Stimulated activated naive CD8-positive, alpha-beta T cell treated with anti-CD3 and anti-CD28 coated beads, Interleukin-15, Interleukin-2, amounts not matched to agents 100 ng/mL and 50 ng/mL, for 24 hours (primary cell): ENCODE data around the gene TIMM23.

Experiments used
- H3K27ac Mint-ChIP-seq: one replicate; pipeline ENCODE4 v1.8.0; 2021; ENCODE audit warnings: mild to moderate bottlenecking, mixed read lengths
- H3K27me3 Mint-ChIP-seq: one replicate; pipeline ENCODE4 v1.8.0; 2021; ENCODE audit warnings: mixed read lengths
- H3K36me3 Mint-ChIP-seq: one replicate; pipeline ENCODE4 v1.8.0; 2021; ENCODE audit warnings: low read depth, mixed read lengths
- H3K4me1 Mint-ChIP-seq: one replicate; pipeline ENCODE4 v1.8.0; 2021; ENCODE audit warnings: low read depth, mixed read lengths
- H3K4me3 Mint-ChIP-seq: one replicate; pipeline ENCODE4 v1.8.0; 2021; ENCODE audit warnings: mild to moderate bottlenecking, mixed read lengths
- H3K9me3 Mint-ChIP-seq: one replicate; pipeline ENCODE4 v1.8.0; 2021; ENCODE audit warnings: mixed read lengths

TIMM23 gene

DNA sequence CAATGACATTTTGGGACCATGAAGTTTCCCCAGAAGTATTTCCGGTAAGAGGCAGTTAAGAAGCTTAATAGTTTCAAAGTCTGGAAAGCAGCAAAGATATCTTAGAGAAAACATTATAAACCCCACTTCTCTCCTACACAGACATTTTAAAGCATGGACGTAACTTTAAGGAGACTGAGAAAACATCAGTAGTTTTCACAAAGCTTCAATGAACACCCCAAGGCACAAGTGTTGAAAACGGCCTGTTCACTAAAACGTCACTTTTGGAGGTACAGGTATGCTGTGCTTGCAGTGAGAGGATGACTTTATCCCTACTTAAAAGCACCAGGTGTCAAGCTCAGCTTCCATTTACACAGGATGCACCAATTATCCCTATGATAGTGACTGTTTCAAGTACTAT, 33.1 kb downstream of the TIMM23 start:
- Mint-ChIP-seq H3K4me3 (no peak overlapping the region), H3K4me1 (no peaks in the 10 kb centered on the region), H3K27ac (no peak overlapping the region), H3K36me3 (peaks cover 79% of the 10 kb centered on the region), H3K9me3 (no peaks in the 10 kb centered on the region), H3K27me3 (no peaks in the 10 kb centered on the region)

- Mint-ChIP-seq H3K27me3 (no peaks in the 10 kb centered on the region), H3K27ac (peak overlapping the region; percentile 37), H3K9me3 (no peaks in the 10 kb centered on the region), H3K4me3 (no peak overlapping the region), H3K4me1 (no peaks in the 10 kb centered on the region), H3K36me3 (peaks cover 80% of the 10 kb centered on the region)
Measured at GRCh38 chr10:46006219-46006618, 33.9 kb downstream of the TIMM23 start.

GRCh38 chr10:46012746-46013145, 40.5 kb downstream of the TIMM23 start:
- Mint-ChIP-seq H3K9me3 (no peaks in the 10 kb centered on the region), H3K27me3 (no peaks in the 10 kb centered on the region), H3K4me3 (no peak overlapping the region), H3K27ac (peak overlapping the region; percentile 15), H3K36me3 (peaks cover 80% of the 10 kb centered on the region), H3K4me1 (peaks cover 10% of the 10 kb centered on the region)

DNA sequence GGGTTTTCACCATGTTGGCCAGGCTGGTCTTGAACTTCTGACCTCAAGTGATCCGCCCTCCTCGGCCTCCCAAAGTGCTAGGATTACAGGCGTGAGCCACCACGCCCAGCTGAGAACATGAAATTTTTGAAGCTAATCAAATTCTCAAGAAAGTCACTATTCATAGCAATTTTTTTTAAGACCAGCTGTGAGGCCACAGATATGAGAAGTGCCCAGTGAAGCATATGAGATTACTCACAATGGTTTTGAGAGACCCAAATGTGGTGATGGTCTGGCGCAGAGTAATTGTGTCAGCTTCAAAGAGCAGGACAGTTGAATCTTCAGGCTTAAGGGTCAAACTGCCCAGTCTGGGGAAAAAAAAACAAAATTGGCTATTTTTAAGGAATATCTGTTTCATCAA, 41.9 kb downstream of the TIMM23 start:
- Mint-ChIP-seq H3K27ac (no peak overlapping the region), H3K4me1 (peaks cover 25% of the 10 kb centered on the region), H3K36me3 (peaks cover 67% of the 10 kb centered on the region), H3K4me3 (no peak overlapping the region), H3K27me3 (no peaks in the 10 kb centered on the region), H3K9me3 (no peaks in the 10 kb centered on the region)

GRCh38 chr10:46014683-46015405, 42.6 kb downstream of the TIMM23 start:
- Mint-ChIP-seq H3K9me3 (no peaks in the 10 kb centered on the region), H3K27ac (peak overlapping the region; percentile 69), H3K36me3 (peaks cover 61% of the 10 kb centered on the region), H3K27me3 (no peaks in the 10 kb centered on the region), H3K4me3 (no peak overlapping the region), H3K4me1 (peaks cover 31% of the 10 kb centered on the region)

GRCh38 chr10:46016190-46016589, 43.9 kb downstream of the TIMM23 start:
- Mint-ChIP-seq H3K4me1 (peaks cover 45% of the 10 kb centered on the region), H3K27ac (no peak overlapping the region), H3K4me3 (no peak overlapping the region), H3K9me3 (no peaks in the 10 kb centered on the region), H3K27me3 (no peaks in the 10 kb centered on the region), H3K36me3 (peaks cover 51% of the 10 kb centered on the region)

GRCh38 chr10:46016811-46017210, 44.5 kb downstream of the TIMM23 start:
- H3K27ac Mint-ChIP-seq: peak overlapping the region; percentile 76
- H3K9me3 Mint-ChIP-seq: no peaks in the 10 kb centered on the region
- no peak overlapping the region for H3K4me3 Mint-ChIP-seq
- H3K36me3 Mint-ChIP-seq: peaks cover 46% of the 10 kb centered on the region
- peaks cover 50% of the 10 kb centered on the region for H3K4me1 Mint-ChIP-seq
- no peaks in the 10 kb centered on the region for H3K27me3 Mint-ChIP-seq

GRCh38 chr10:46017733-46018132, 45.4 kb downstream of the TIMM23 start:
- no peaks in the 10 kb centered on the region for H3K9me3 Mint-ChIP-seq
- H3K4me1 Mint-ChIP-seq: peaks cover 60% of the 10 kb centered on the region
- no peak overlapping the region for H3K4me3 Mint-ChIP-seq
- H3K36me3 Mint-ChIP-seq: peaks cover 43% of the 10 kb centered on the region
- H3K27ac Mint-ChIP-seq: peak overlapping the region; percentile 67
- no peaks in the 10 kb centered on the region for H3K27me3 Mint-ChIP-seq

DNA sequence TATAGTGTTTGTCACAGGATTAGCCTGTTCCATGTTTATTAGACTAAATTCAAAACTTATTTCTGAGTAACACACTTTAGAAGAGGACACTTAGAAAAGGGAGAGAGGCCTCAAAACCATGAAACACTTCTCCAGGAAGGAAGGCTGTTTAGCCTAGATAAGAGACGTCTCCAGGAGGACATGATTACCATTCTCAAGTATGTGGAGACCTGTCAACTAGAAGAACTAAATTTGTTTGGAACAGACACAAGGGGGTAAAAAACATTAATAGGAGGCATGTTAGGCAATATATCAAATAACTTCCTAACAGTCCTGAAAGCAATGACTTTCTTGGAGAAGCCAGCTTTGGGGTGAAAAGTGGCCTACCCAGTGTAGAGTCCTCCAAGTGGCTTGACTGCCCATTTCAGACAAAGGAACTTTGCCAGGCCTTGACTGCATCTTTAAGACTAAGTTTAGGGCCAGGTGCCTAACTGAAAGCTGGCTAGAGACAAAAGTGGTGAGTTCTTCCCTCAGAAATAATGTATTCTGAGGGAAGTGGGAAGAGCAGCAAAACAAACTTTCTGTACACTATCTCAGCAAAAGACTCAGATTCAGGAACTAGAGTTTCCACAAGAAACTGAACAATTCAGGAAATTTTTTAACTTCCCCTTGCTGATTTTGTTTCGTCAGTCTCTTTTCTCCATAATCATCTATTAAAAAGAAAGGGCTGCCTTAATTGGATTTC, 46.3 kb downstream of the TIMM23 start:
- H3K4me1 Mint-ChIP-seq: peaks cover 66% of the 10 kb centered on the region
- H3K9me3 Mint-ChIP-seq: no peaks in the 10 kb centered on the region
- H3K4me3 Mint-ChIP-seq: no peak overlapping the region
- H3K27ac Mint-ChIP-seq: no peak overlapping the region
- no peaks in the 10 kb centered on the region for H3K27me3 Mint-ChIP-seq
- H3K36me3 Mint-ChIP-seq: peaks cover 34% of the 10 kb centered on the region

DNA sequence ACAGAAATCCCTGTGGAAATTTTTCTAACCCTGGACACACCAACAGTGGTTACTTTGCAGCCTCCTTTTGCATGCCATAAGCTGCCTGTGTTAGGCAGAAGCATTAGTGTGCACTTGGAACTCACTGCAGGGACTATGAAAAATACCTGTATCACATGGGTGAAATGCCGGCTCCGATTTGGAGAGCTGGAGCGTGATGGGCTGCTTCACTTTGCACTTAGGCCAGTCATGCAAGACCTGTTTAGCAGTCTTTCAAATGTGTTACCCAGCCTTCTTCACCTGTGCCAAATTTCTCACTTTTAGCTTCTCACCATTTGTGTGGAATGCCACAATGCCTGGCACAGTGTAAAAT, 46.9 kb downstream of the TIMM23 start:
- peaks cover 32% of the 10 kb centered on the region for H3K36me3 Mint-ChIP-seq
- no peaks in the 10 kb centered on the region for H3K27me3 Mint-ChIP-seq
- H3K4me1 Mint-ChIP-seq: peaks cover 72% of the 10 kb centered on the region
- H3K9me3 Mint-ChIP-seq: no peaks in the 10 kb centered on the region
- H3K27ac Mint-ChIP-seq: no peak overlapping the region
- no peak overlapping the region for H3K4me3 Mint-ChIP-seq

GRCh38 chr10:46019569-46020343, 47.5 kb downstream of the TIMM23 start:
- Mint-ChIP-seq H3K27me3 (no peaks in the 10 kb centered on the region), H3K27ac (peak overlapping the region; percentile 55), H3K4me1 (peaks cover 78% of the 10 kb centered on the region), H3K9me3 (no peaks in the 10 kb centered on the region), H3K36me3 (peaks cover 26% of the 10 kb centered on the region), H3K4me3 (no peak overlapping the region)

DNA sequence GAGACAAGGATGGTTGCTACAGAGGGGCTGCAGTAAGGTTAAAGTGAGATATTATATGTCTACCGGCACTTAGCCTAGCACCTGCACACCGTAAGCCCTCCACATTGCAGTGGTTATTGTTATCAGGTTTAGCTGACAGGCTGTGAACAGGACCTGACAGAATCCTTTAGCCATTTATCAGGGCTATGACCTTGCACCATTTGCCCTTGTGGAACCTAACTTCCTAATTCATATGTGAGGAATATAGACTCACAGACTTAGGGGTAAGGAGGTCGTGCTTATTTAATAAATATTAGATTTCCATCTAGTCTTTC, 48.0 kb downstream of the TIMM23 start:
- Mint-ChIP-seq H3K27me3 (no peaks in the 10 kb centered on the region), H3K4me1 (peaks cover 83% of the 10 kb centered on the region), H3K9me3 (no peaks in the 10 kb centered on the region), H3K36me3 (peaks cover 23% of the 10 kb centered on the region), H3K27ac (no peak overlapping the region), H3K4me3 (no peak overlapping the region)

GRCh38 chr10:46022978-46023702, 50.9 kb downstream of the TIMM23 start:
- Mint-ChIP-seq H3K9me3 (no peaks in the 10 kb centered on the region), H3K4me3 (peak overlapping the region; percentile 80), H3K36me3 (peaks cover 23% of the 10 kb centered on the region), H3K4me1 (peaks cover 95% of the 10 kb centered on the region), H3K27me3 (no peaks in the 10 kb centered on the region), H3K27ac (peak overlapping the region; percentile 80)

DNA sequence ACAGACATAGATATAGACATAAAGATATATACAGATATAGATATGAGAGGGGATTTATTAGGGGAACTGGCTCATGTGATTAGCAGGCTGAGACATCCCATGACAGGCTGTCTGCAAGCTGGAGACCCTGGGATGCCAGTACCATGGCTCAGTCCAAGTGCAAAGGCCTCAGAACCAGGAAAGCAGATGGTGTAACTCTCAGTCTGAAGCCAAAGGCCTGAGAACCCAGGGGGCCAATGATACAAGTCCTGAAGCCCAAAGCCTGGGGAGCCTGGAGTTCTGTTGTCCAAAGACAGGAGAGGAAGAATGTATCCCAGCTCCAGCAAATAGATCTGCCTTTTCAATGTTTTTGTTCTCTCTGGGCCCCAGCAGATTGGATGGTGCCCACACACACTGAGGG, 52.7 kb downstream of the TIMM23 start:
- H3K27me3 Mint-ChIP-seq: no peaks in the 10 kb centered on the region
- no peak overlapping the region for H3K4me3 Mint-ChIP-seq
- H3K4me1 Mint-ChIP-seq: peaks cover 93% of the 10 kb centered on the region
- peaks cover 24% of the 10 kb centered on the region for H3K36me3 Mint-ChIP-seq
- no peaks in the 10 kb centered on the region for H3K9me3 Mint-ChIP-seq
- H3K27ac Mint-ChIP-seq: no peak overlapping the region

DNA sequence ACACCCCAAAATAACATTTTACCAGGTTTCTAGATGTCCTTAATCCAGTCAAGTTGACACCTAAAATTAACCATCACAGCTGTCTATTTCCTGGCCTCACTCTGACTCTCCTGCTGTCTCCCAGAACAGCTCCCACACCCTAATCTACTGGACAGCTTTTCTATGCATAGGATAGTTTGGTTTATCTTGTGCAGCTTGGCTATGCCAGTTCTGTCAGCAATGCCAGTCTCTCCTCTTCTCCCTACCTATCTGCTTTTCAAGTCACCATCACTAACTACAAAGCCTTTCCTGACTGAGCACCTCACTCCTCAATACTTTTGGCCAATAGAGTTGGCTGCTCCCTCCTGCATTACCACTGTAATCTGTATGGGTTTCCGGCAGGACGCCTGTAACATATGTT, 53.1 kb downstream of the TIMM23 start:
- Mint-ChIP-seq H3K4me3 (no peak overlapping the region), H3K9me3 (no peaks in the 10 kb centered on the region), H3K36me3 (peaks cover 24% of the 10 kb centered on the region), H3K4me1 (peaks cover 89% of the 10 kb centered on the region), H3K27me3 (no peaks in the 10 kb centered on the region), H3K27ac (no peak overlapping the region)
